HCT116 (cell line): Measurements from ENCODE around the gene RNGTT. TPM values are rescaled to one million over a fixed set of nuclear protein-coding genes. Genes with fewer than 3 reads are reported as not detected.

Source experiments
- ATAC-seq: fragments of 200-7000 bp; cut with Tn5 transposase; 2 replicates; pipeline ENCODE4 v1.9.1; 2020; ENCODE audit warnings: mild to moderate bottlenecking, moderate library complexity
- BruUV-seq: library from RNA; stranded (reverse); fragments of 400-500 nt; replicated peaks from 2 replicates; lab custom pipeline; 2021; lab: Mats Ljungman, UMichigan
- CTCF ChIA-PET: fragments of 300-600 bp; sonication (Branson Sonifier 250); formaldehyde crosslinking; loops from one replicate; lab custom pipeline; 2021; ENCODE audit warnings: antibody characterized with exemption; lab: Charles Lee
- POLR2A ChIA-PET: fragments of 300-600, 350-600 bp; sonication (Branson Sonifier 250); formaldehyde crosslinking; loops from one replicate; lab custom pipeline; 2021; ENCODE audit warnings: antibody characterized with exemption; lab: Charles Lee
- RAD21 ChIA-PET, 2 experiments: fragments of 300-600 bp; sonication (Branson Sonifier 250); formaldehyde crosslinking; loops; one replicate each; lab custom pipeline; 2023; ENCODE audit warnings: low total read pairs in 2 of 2; ENCODE audit not compliant: uncharacterized antibody in 2 of 2, unreplicated experiment in 2 of 2, low non-redundant PET in 1 of 2; lab: Charles Lee
- DNase-seq: peaks from one replicate; pipeline ENCODE4 v3.0.0-alpha.2; 2010; ENCODE audit warnings: low read depth, low spot score
- H2AFZ ChIP-seq: fragments of 200-600 bp; shearing (Covaris generic), sonication (generic); 2 replicates; pipeline ENCODE4 v1.6.1; 2017; ENCODE audit warnings: low read depth, mixed run types, mixed read lengths, antibody characterized with exemption, low read length; ENCODE audit not compliant: poor library complexity, severe bottlenecking
- H3K27ac ChIP-seq: 2 replicates; pipeline ENCODE4 v1.5.1; 2012; ENCODE audit warnings: low read depth, low read length
- H3K27me3 ChIP-seq: fragments of 200-600 bp; sonication (generic); 2 replicates; pipeline ENCODE4 v1.6.1; 2016; ENCODE audit warnings: mixed run types, low read length, mixed read lengths; ENCODE audit not compliant: insufficient read depth
- H3K36me3 ChIP-seq, 2 experiments: fragments of 200-500 bp in 1 of 2; fragments of 200-600 bp in 1 of 2; sonication (Bioruptor generic) in 1 of 2; sonication (generic) in 1 of 2; 2 replicates each; pipeline versions ENCODE4 v1.5.1 to v1.6.1; 2014 to 2016; ENCODE audit warnings: low read length in 2 of 2, inconsistent platforms in 1 of 2, mixed read lengths in 1 of 2, mixed run types in 1 of 2; ENCODE audit not compliant: insufficient read depth in 2 of 2, control insufficient read depth in 1 of 2
- H3K4me1 ChIP-seq, 2 experiments: fragments of 200-600 bp in 1 of 2; sonication (generic) in 1 of 2; 2 replicates each; pipeline versions ENCODE4 v1.5.1 to v1.6.1; 2012 to 2017; ENCODE audit warnings: low read length in 2 of 2, inconsistent platforms in 1 of 2, mild to moderate bottlenecking in 1 of 2, mixed read lengths in 1 of 2, mixed run types in 1 of 2, moderate library complexity in 1 of 2; ENCODE audit not compliant: insufficient read depth in 2 of 2, control insufficient read depth in 1 of 2
- H3K4me2 ChIP-seq: fragments of 200-600 bp; sonication (generic); 2 replicates; pipeline ENCODE4 v1.6.1; 2017; ENCODE audit warnings: mixed run types, low read length, mixed read lengths
- H3K4me3 ChIP-seq, 2 experiments: fragments of 200-600 bp in 1 of 2; sonication (generic) in 1 of 2; replicated peaks in 1 of 2; 2 replicates each; pipeline ENCODE4 v1.5.1; 2011 to 2016; ENCODE audit warnings: low read length in 2 of 2, control low read depth in 1 of 2, low read depth in 1 of 2, mild to moderate bottlenecking in 1 of 2, mixed read lengths in 1 of 2, mixed run types in 1 of 2
- H3K79me2 ChIP-seq: fragments of 200-600 bp; sonication (generic); 2 replicates; pipeline ENCODE4 v1.6.1; 2017; ENCODE audit warnings: mild to moderate bottlenecking, mixed run types, low read length, moderate library complexity, mixed read lengths; ENCODE audit not compliant: insufficient read depth
- H3K9ac ChIP-seq: fragments of 200-600 bp; sonication (generic); 2 replicates; pipeline ENCODE4 v1.6.1; 2016; ENCODE audit warnings: low read length, mixed read lengths
- H3K9me2 ChIP-seq: fragments of 200-600 bp; sonication (generic), shearing (Covaris generic); 2 replicates; pipeline ENCODE4 v1.6.1; 2017; ENCODE audit warnings: mixed run types, mild to moderate bottlenecking, moderate library complexity; ENCODE audit not compliant: insufficient read depth
- H3K9me3 ChIP-seq, 2 experiments: fragments of 200-500 bp in 1 of 2; fragments of 200-600 bp in 1 of 2; sonication (Bioruptor generic) in 1 of 2; sonication (generic) in 1 of 2; 2 replicates each; pipeline ENCODE4 v1.6.1; 2014 to 2017; ENCODE audit warnings: low read length in 2 of 2, mixed read lengths in 2 of 2, inconsistent platforms in 1 of 2, low read depth in 1 of 2, mild to moderate bottlenecking in 1 of 2, mixed run types in 1 of 2, moderate library complexity in 1 of 2; ENCODE audit not compliant: control insufficient read depth in 1 of 2, insufficient read depth in 1 of 2
- H4K20me1 ChIP-seq: fragments of 200-600 bp; sonication (generic), shearing (Covaris generic); 2 replicates; pipeline ENCODE4 v1.6.1; 2017; ENCODE audit warnings: mixed run types, mild to moderate bottlenecking, moderate library complexity; ENCODE audit not compliant: insufficient read depth
- ATF3 ChIP-seq: IDR thresholded peaks from 2 replicates; pipeline ENCODE4 v1.6.1; 2012
- EGR1 ChIP-seq: IDR thresholded peaks from 2 replicates; pipeline ENCODE4 v1.6.1; 2012; ENCODE audit warnings: low read depth
- FOSL1 ChIP-seq: IDR thresholded peaks from 2 replicates; pipeline ENCODE4 v1.6.1; 2012; ENCODE audit warnings: low read depth
- MAX ChIP-seq: IDR thresholded peaks from 2 replicates; pipeline ENCODE4 v1.6.1; 2012
- REST ChIP-seq: IDR thresholded peaks from 2 replicates; pipeline ENCODE4 v1.6.1; 2012; ENCODE audit warnings: low read depth
- YY1 ChIP-seq: IDR thresholded peaks from 2 replicates; pipeline ENCODE4 v1.6.1; 2011; ENCODE audit warnings: low read length, low read depth, moderate library complexity, mild to moderate bottlenecking; ENCODE audit not compliant: insufficient replicate concordance; ENCODE audit errors: extremely low read depth
- ZFX ChIP-seq: fragments of 450-650 bp; IDR thresholded peaks from 2 replicates; pipeline ENCODE4 v1.6.1; 2017
- intact Hi-C: fragments of 100-400 bp; cut with micrococcal nuclease; formaldehyde crosslinking; loops from 2 replicates; pipeline ENCODE4 v1.10.0; 2022
- total RNA-seq: library from RNA; stranded (reverse); gene quantifications from one replicate; pipeline ENCODE4 v1.2.1, GENCODE V29; 2021; ENCODE audit not compliant: unreplicated experiment

Gene RNGTT
- total RNA-seq, 1 experiment from 2014 or later = 23.0 TPM

- H3K9ac ChIP-seq = no peak overlapping the region
- DNase-seq (no peak), ATAC-seq (no peak)
- H3K4me2 ChIP-seq = no peak overlapping the region
- H4K20me1 ChIP-seq = no peaks in the 10 kb centered on the region
- no peak overlapping the region for H3K4me3 ChIP-seq
- TF ChIP-seq EGR1 = no peak
- no peak for TF ChIP-seq MAX
- TF ChIP-seq REST = no peak
- no peak for TF ChIP-seq ATF3
- TF ChIP-seq ZFX = no peak
- no peak for TF ChIP-seq YY1
- TF ChIP-seq FOSL1 = no peak
- ChIA-PET RAD21 (no interaction called here), CTCF (no interaction called here), POLR2A (no interaction called here)
- no peak overlapping the region for H2AFZ ChIP-seq
- H3K27ac ChIP-seq = no peak overlapping the region
- BruUV-seq = no TSS peak
- H3K27me3 ChIP-seq = no peaks in the 10 kb centered on the region
- intact Hi-C loops = no loop called here
- no peaks in the 10 kb centered on the region for H3K79me2 ChIP-seq
- H3K9me3 ChIP-seq = no peaks in the 10 kb centered on the region
- no peaks in the 10 kb centered on the region for H3K9me2 ChIP-seq
- no peaks in the 10 kb centered on the region for H3K36me3 ChIP-seq
- H3K4me1 ChIP-seq = no peaks in the 10 kb centered on the region
Measured at GRCh38 chr6:88848870-88849269, 114.5 kb downstream of the RNGTT start.
